ENCODE results near the gene AP1M1.

The AP1M1 gene

GRCh38 chr19:16197622-16198369 lies at the start of gene AP1M1:
Gene AP1M1, plus strand, starts transcription at chr19:16197911. Its CDS starts 116 bp downstream, at chr19:16198027.
- Histone ChIP-seq H3K9me3 (ENCODE audit: low read length) (no peaks in the 10 kb centered on the region), H3K36me3 (ENCODE audit: insufficient read depth, low read length) (peaks cover 14% of the 10 kb centered on the region), H3K4me3 (ENCODE audit: low read depth in 1 of 2, low read length in 2 of 2) (peak within 1 kb of the TSS; percentile 75 to 96), H3K27me3 (ENCODE audit: control insufficient read depth in 1 of 2, insufficient read depth in 2 of 2, low read length in 2 of 2) (no peaks in the 10 kb centered on the region), H3K27ac (ENCODE audit: low read depth, low read length) (peak within 1 kb of the TSS; percentile 80), H3K4me1 (ENCODE audit: insufficient read depth, low read length) (peaks cover 21% of the 10 kb centered on the region), H3K9ac (ENCODE audit: low read length) (peak within 1 kb of the TSS; percentile 65)

DNA sequence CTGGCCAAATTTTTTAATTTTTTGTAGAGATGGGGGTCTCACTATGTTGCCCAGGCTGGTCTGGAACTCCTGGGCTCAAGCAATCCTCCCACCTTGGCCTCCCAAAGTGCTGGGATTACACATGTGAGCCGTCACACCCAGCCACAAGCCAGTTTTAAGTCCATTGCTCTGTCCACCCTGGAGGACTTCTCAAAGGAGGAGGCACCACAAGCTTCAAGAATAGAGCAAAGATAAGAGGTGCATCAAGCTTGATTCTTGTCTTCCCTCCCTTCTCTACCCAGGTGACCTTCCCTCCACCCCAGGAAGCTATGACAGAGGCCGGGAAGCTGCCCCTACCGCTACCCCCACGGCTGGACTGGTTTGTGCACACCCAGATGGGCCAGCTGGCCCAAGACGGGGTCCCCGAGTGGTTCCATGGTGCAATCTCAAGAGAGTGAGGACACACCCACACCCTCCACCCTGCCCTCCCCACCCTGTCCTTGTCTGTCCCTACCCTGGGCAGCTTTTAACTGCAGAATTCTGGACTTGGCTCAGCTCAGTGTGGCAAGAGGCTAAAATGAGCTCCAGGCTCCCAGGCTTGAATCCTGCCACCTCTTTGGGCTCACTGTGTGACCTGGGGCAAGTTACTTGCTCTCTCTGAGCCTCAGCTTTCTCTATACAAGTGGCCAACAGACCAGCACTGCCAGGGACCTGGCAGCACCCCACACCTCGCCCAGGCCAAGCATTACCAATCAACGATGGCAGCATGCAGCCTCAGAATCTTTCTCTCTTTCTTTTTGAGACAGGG lies 49.1 kb upstream of the AP1M1 start:
- H3K9ac ChIP-seq (ENCODE audit: low read length), result no peak overlapping the region
- no peaks in the 10 kb centered on the region for H3K4me1 ChIP-seq (ENCODE audit: insufficient read depth, low read length)
- H3K27me3 ChIP-seq (ENCODE audit: control insufficient read depth in 1 of 2, insufficient read depth in 2 of 2, low read length in 2 of 2), result no peaks in the 10 kb centered on the region
- H3K9me3 ChIP-seq (ENCODE audit: low read length), result no peaks in the 10 kb centered on the region
- H3K36me3 ChIP-seq (ENCODE audit: insufficient read depth, low read length), result no peaks in the 10 kb centered on the region
- H3K4me3 ChIP-seq (ENCODE audit: low read depth in 1 of 2, low read length in 2 of 2), result no peak overlapping the region
- no peak overlapping the region for H3K27ac ChIP-seq (ENCODE audit: low read depth, low read length)

GRCh38 chr19:16153582-16154336 lies 44.0 kb upstream of the AP1M1 start:
- no peak overlapping the region for H3K9ac ChIP-seq (ENCODE audit: low read length)
- H3K9me3 ChIP-seq (ENCODE audit: low read length), result no peaks in the 10 kb centered on the region
- no peak overlapping the region for H3K27ac ChIP-seq (ENCODE audit: low read depth, low read length)
- no peak overlapping the region for H3K4me3 ChIP-seq (ENCODE audit: low read depth in 1 of 2, low read length in 2 of 2)
- no peaks in the 10 kb centered on the region for H3K36me3 ChIP-seq (ENCODE audit: insufficient read depth, low read length)
- no peaks in the 10 kb centered on the region for H3K27me3 ChIP-seq (ENCODE audit: control insufficient read depth in 1 of 2, insufficient read depth in 2 of 2, low read length in 2 of 2)
- H3K4me1 ChIP-seq (ENCODE audit: insufficient read depth, low read length), result no peaks in the 10 kb centered on the region

DNA sequence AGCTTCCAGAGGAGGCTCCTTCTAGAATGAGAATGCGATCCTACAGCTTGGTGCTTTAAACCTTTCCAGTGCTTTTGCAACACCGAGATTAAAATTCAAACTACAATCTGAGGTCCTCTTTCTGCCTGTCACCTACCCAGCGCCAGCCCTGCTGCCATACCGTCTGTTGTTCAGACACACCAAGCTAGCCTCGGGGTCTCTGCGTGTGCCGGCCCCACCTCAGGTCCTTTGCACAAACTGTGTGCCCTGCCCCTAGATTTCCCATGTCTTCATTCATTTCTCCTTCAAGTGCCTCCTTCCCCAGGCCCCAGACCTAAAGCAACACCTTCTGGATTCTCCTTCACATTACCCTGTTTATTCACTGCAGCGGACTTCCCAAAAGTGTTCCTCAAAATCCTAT lies 43.2 kb upstream of the AP1M1 start:
- no peak overlapping the region for H3K4me3 ChIP-seq (ENCODE audit: low read depth in 1 of 2, low read length in 2 of 2)
- H3K9ac ChIP-seq (ENCODE audit: low read length), result no peak overlapping the region
- H3K27me3 ChIP-seq (ENCODE audit: control insufficient read depth in 1 of 2, insufficient read depth in 2 of 2, low read length in 2 of 2), result no peaks in the 10 kb centered on the region
- H3K4me1 ChIP-seq (ENCODE audit: insufficient read depth, low read length), result no peaks in the 10 kb centered on the region
- H3K9me3 ChIP-seq (ENCODE audit: low read length), result no peaks in the 10 kb centered on the region
- H3K36me3 ChIP-seq (ENCODE audit: insufficient read depth, low read length), result no peaks in the 10 kb centered on the region
- no peak overlapping the region for H3K27ac ChIP-seq (ENCODE audit: low read depth, low read length)

DNA sequence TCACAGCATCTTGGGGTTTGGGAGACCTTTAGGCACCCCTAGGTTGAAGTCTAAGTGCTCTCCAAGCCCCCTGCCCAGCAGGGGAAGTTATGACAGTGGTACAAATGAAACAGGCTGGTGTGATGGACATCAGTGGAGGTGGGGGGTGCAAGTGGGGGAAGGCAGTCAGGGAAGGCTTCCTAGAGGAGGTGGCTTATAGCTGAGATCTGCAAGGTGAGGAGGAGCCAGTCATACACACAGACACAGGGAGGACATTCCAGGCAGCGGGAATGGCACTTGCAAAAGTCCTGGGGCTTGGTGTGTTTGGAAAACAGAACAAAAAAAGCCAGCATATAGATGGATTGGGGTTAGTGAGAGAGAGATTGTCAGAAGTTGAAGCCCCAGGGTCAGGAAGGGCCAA lies 42.6 kb upstream of the AP1M1 start:
- no peak overlapping the region for H3K27ac ChIP-seq (ENCODE audit: low read depth, low read length)
- H3K4me1 ChIP-seq (ENCODE audit: insufficient read depth, low read length), result no peaks in the 10 kb centered on the region
- no peaks in the 10 kb centered on the region for H3K27me3 ChIP-seq (ENCODE audit: control insufficient read depth in 1 of 2, insufficient read depth in 2 of 2, low read length in 2 of 2)
- H3K9me3 ChIP-seq (ENCODE audit: low read length), result no peaks in the 10 kb centered on the region
- H3K9ac ChIP-seq (ENCODE audit: low read length), result no peak overlapping the region
- H3K4me3 ChIP-seq (ENCODE audit: low read depth in 1 of 2, low read length in 2 of 2), result no peak overlapping the region
- no peaks in the 10 kb centered on the region for H3K36me3 ChIP-seq (ENCODE audit: insufficient read depth, low read length)

GRCh38 chr19:16156904-16157303 lies 40.8 kb upstream of the AP1M1 start:
- no peak overlapping the region for H3K27ac ChIP-seq (ENCODE audit: low read depth, low read length)
- no peak overlapping the region for H3K4me3 ChIP-seq (ENCODE audit: low read depth in 1 of 2, low read length in 2 of 2)
- no peak overlapping the region for H3K9ac ChIP-seq (ENCODE audit: low read length)
- no peaks in the 10 kb centered on the region for H3K4me1 ChIP-seq (ENCODE audit: insufficient read depth, low read length)
- H3K36me3 ChIP-seq (ENCODE audit: insufficient read depth, low read length), result no peaks in the 10 kb centered on the region
- H3K9me3 ChIP-seq (ENCODE audit: low read length), result no peaks in the 10 kb centered on the region
- no peaks in the 10 kb centered on the region for H3K27me3 ChIP-seq (ENCODE audit: control insufficient read depth in 1 of 2, insufficient read depth in 2 of 2, low read length in 2 of 2)

DNA sequence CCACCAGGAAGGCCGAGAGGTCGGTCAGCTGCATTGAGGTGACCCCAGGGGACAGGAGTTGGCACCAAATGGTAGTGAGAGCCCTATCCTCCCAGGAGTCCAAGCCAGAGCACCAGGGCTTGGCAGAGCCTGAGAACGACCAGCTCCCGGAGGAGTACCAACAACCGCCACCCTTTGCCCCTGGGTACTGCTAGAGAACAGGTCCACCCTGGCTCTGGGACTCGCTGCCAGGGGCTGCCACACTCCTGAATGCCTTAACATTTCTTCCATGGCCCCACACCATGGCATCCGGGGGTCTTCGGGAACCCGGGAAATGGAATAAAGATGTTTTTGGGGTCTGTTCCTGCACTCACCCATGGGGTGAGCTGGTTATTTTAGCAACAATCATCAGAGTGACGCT lies 40.1 kb upstream of the AP1M1 start:
- Histone ChIP-seq H3K27ac (ENCODE audit: low read depth, low read length) (no peak overlapping the region), H3K4me3 (ENCODE audit: low read depth in 1 of 2, low read length in 2 of 2) (no peak overlapping the region), H3K4me1 (ENCODE audit: insufficient read depth, low read length) (no peaks in the 10 kb centered on the region), H3K9me3 (ENCODE audit: low read length) (no peaks in the 10 kb centered on the region), H3K27me3 (ENCODE audit: control insufficient read depth in 1 of 2, insufficient read depth in 2 of 2, low read length in 2 of 2) (no peaks in the 10 kb centered on the region), H3K9ac (ENCODE audit: low read length) (no peak overlapping the region), H3K36me3 (ENCODE audit: insufficient read depth, low read length) (no peaks in the 10 kb centered on the region)

DNA sequence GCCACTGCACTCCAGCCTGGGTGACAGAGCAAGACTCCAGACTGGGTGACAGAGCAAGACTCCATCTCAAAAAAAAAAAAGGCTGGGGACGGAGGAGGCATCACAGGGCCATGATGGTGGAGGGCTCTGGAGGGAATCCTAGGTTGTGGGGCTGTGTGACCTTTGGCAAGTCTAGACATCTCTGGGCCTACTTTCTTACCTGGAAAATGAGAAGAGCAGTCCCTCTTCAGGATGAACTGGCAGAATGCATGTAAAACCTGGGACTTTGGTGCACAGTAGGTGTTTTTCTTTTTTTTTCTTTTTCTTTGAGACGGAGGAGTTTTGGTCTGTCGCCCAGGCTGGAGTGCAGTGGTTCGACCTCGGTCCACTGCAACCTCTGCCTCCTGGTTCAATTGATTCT lies 38.1 kb upstream of the AP1M1 start:
- no peaks in the 10 kb centered on the region for H3K9me3 ChIP-seq (ENCODE audit: low read length)
- no peaks in the 10 kb centered on the region for H3K4me1 ChIP-seq (ENCODE audit: insufficient read depth, low read length)
- H3K4me3 ChIP-seq (ENCODE audit: low read depth in 1 of 2, low read length in 2 of 2), result no peak overlapping the region
- H3K27ac ChIP-seq (ENCODE audit: low read depth, low read length), result no peak overlapping the region
- H3K36me3 ChIP-seq (ENCODE audit: insufficient read depth, low read length), result no peaks in the 10 kb centered on the region
- no peaks in the 10 kb centered on the region for H3K27me3 ChIP-seq (ENCODE audit: control insufficient read depth in 1 of 2, insufficient read depth in 2 of 2, low read length in 2 of 2)
- no peak overlapping the region for H3K9ac ChIP-seq (ENCODE audit: low read length)

DNA sequence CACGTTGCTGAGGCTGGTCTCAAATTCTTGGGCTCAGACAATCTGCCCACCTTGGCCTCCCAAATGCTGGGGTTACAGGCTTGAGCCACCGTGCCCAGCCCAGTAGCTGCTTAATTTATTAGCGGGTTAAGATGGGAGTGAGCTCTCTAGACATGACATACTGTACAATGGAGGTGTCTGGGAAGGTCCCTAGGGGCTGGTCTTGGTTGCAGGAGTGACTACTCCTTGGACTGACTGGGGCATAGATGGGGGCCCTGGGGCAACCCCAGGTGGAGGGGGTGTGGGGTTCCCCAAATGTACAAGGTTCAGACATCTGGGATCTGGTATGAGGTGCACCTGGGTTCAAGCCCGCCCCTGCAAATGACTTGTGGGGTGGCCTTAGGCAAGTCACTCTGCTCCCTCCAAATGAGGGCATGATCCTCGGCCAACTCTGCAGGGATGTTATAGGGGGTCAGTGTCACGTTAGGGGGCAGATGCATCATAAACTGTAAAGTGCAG lies 37.2 kb upstream of the AP1M1 start:
- no peaks in the 10 kb centered on the region for H3K4me1 ChIP-seq (ENCODE audit: insufficient read depth, low read length)
- no peaks in the 10 kb centered on the region for H3K36me3 ChIP-seq (ENCODE audit: insufficient read depth, low read length)
- H3K4me3 ChIP-seq (ENCODE audit: low read depth in 1 of 2, low read length in 2 of 2), result no peak overlapping the region
- H3K9me3 ChIP-seq (ENCODE audit: low read length), result no peaks in the 10 kb centered on the region
- H3K27me3 ChIP-seq (ENCODE audit: control insufficient read depth in 1 of 2, insufficient read depth in 2 of 2, low read length in 2 of 2), result no peaks in the 10 kb centered on the region
- H3K27ac ChIP-seq (ENCODE audit: low read depth, low read length), result no peak overlapping the region
- no peak overlapping the region for H3K9ac ChIP-seq (ENCODE audit: low read length)

- no peaks in the 10 kb centered on the region for H3K9me3 ChIP-seq (ENCODE audit: low read length)
- H3K4me3 ChIP-seq (ENCODE audit: low read depth in 1 of 2, low read length in 2 of 2), result no peak overlapping the region
- H3K27ac ChIP-seq (ENCODE audit: low read depth, low read length), result no peak overlapping the region
- H3K4me1 ChIP-seq (ENCODE audit: insufficient read depth, low read length), result no peaks in the 10 kb centered on the region
- H3K9ac ChIP-seq (ENCODE audit: low read length), result no peak overlapping the region
- H3K36me3 ChIP-seq (ENCODE audit: insufficient read depth, low read length), result no peaks in the 10 kb centered on the region
- H3K27me3 ChIP-seq (ENCODE audit: control insufficient read depth in 1 of 2, insufficient read depth in 2 of 2, low read length in 2 of 2), result no peaks in the 10 kb centered on the region
Observed at GRCh38 chr19:16160943-16161560, 36.7 kb upstream of the AP1M1 start.

DNA sequence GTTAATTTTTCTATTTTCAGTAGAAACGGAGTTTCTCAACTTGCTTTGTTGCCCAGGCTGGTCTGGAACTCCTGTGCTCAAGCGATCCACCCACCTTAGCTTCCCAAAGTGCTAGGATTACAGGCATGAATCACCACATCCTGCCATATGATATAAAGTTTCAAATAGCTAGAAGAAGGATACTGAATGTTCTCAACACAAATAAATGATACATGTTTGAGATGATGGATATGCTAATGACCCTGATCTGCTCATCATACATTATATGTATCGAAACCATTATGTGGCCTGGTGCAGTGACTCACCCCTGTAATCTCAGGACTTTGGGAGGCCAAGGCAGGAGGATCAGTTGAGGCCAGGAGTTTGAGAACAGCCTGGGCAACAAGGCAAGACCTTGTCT lies 35.9 kb upstream of the AP1M1 start:
- Histone ChIP-seq H3K4me3 (ENCODE audit: low read depth in 1 of 2, low read length in 2 of 2) (no peak overlapping the region), H3K4me1 (ENCODE audit: insufficient read depth, low read length) (no peaks in the 10 kb centered on the region), H3K9ac (ENCODE audit: low read length) (no peak overlapping the region), H3K27me3 (ENCODE audit: control insufficient read depth in 1 of 2, insufficient read depth in 2 of 2, low read length in 2 of 2) (no peaks in the 10 kb centered on the region), H3K9me3 (ENCODE audit: low read length) (no peaks in the 10 kb centered on the region), H3K36me3 (ENCODE audit: insufficient read depth, low read length) (no peaks in the 10 kb centered on the region), H3K27ac (ENCODE audit: low read depth, low read length) (no peak overlapping the region)

Measured in muscle layer of colon (tissue), 2 donors.